ENCODE results near the gene SEC61G. TPM values are rescaled to one million over a fixed set of nuclear protein-coding genes. Genes with fewer than 3 reads are reported as not detected.

SEC61G gene
- total and polyA plus RNA-seq, 2 of the 4 experiments (the other 2 are of a cell fraction), result 387 to 685 TPM

DNA sequence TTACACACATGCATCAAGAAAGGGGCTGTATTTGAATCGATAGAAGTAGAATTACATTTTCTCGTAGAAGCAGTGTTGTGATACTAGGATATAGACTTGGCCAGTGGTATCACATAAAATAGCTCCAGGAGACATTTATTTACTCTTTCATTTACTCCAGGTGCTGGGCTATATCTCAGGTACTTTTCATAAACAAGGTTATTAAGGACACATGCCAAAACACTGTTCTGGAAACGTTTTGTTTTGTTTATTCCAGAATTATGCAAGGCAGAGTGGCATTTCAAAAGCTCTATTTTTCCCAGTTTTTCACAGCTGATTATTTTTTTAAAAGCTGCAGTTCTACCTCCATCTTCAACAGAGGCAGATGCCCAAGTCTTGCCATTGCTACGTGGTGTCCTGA, 37.8 kb upstream of the SEC61G start:
- Histone ChIP-seq H2BK20ac (ENCODE audit: low read depth, low read length) (no peak overlapping the region), H2BK120ac (ENCODE audit: low read depth, low read length) (peak overlapping the region; percentile 8; the same call in 1 of the 2 replicates), H3K27ac (ENCODE audit: insufficient read depth, low read length) (no peak overlapping the region), H4K5ac (ENCODE audit: low read depth, low read length) (no peak overlapping the region), H3K4me2 (ENCODE audit: low read depth, low read length) (no peak overlapping the region), H2AK9ac (replicated peaks; ENCODE audit: low read depth, low read length, poor library complexity) (no peak overlapping the region), H3K9ac (ENCODE audit: low read depth, low read length) (no peak overlapping the region), H3K36me3 (ENCODE audit: control insufficient read depth, insufficient read depth, low read length) (no peaks in the 10 kb centered on the region), H3K23ac (ENCODE audit: low read depth, low read length) (no peak overlapping the region), H3K18ac (ENCODE audit: low read depth, low read length) (peak overlapping the region; percentile 18; the same call in 1 of the 2 replicates), H2BK5ac (ENCODE audit: low read depth, low read length, poor library complexity, severe bottlenecking) (no peak overlapping the region), H4K91ac (ENCODE audit: insufficient read depth, low read depth, low read length) (no peak overlapping the region), H3K79me1 (ENCODE audit: low read depth in 1 of 2, low read length in 2 of 2) (no peaks in the 10 kb centered on the region), H3K27me3 (ENCODE audit: control insufficient read depth, insufficient read depth, low read length) (no peaks in the 10 kb centered on the region), H3K56ac (ENCODE audit: extremely low read depth, insufficient read depth, low read length) (no peak overlapping the region), H3K9me1 (ENCODE audit: insufficient read depth, low read length) (no peaks in the 10 kb centered on the region), H2BK15ac (ENCODE audit: low read depth, low read length) (0 out of 3 replicates have a peak overlapping the region, but pooled peaks have one; percentile 44), H4K20me1 (ENCODE audit: insufficient read depth, low read length) (no peaks in the 10 kb centered on the region), H3K4ac (ENCODE audit: low read depth, low read length) (peak overlapping the region; percentile 0; the same call in 1 of the 2 replicates), H2AK5ac (ENCODE audit: low read depth, low read length) (peak overlapping the region; percentile 23; the same call in 1 of the 2 replicates), H3K9me3 (ENCODE audit: control insufficient read depth, insufficient read depth, low read length) (no peaks in the 10 kb centered on the region), H3K14ac (replicated peaks; ENCODE audit: low read depth, low read length) (no peak overlapping the region), H2AFZ (replicated peaks; ENCODE audit: low read length, poor library complexity) (no peak overlapping the region), H4K8ac (ENCODE audit: low read depth in 2 of 2, low read length in 2 of 2) (no peak overlapping the region; a peak in 1 of 4 replicates), H3K4me3 (ENCODE audit: insufficient read depth, low read depth, low read length) (no peak overlapping the region), H3K4me1 (ENCODE audit: control insufficient read depth, insufficient read depth, low read length) (peaks cover 4% of the 10 kb centered on the region; the same call in 1 of the 2 replicates)
- dilution Hi-C loops (cut with HindIII; ENCODE audit: low sequenced_read_pairs, unreplicated experiment), result no loop called here
- no peak for TF ChIP-seq SMC3 (IDR thresholded peaks at IDR 0.05; ENCODE audit: low read depth, low read length)
- TF ChIP-seq USF2 (IDR thresholded peaks at IDR 0.05; ENCODE audit: low read depth, low read length), result no peak
- TF ChIP-seq MXI1 (IDR thresholded peaks at IDR 0.05; ENCODE audit: borderline replicate concordance, low read depth, low read length), result no peak
- no peak for TF ChIP-seq CTCF (conservative IDR thresholded peaks at IDR 0.05; ENCODE audit: low read depth, low read length)
- TF ChIP-seq POLR2A (IDR thresholded peaks at IDR 0.05; ENCODE audit: low read depth, low read length), result no peak
- TF ChIP-seq ELK1 (IDR thresholded peaks at IDR 0.05; ENCODE audit: borderline replicate concordance, low read depth, low read length), result no peak
- TF ChIP-seq RCOR1 (IDR thresholded peaks at IDR 0.05; ENCODE audit: insufficient replicate concordance, low read length), result no peak
- no peak for TF ChIP-seq CHD1 (IDR thresholded peaks at IDR 0.05; ENCODE audit: low read depth, low read length)
- TF ChIP-seq RFX5 (IDR thresholded peaks at IDR 0.05; ENCODE audit: low read depth, low read length), result no peak
- TF ChIP-seq FOS (IDR thresholded peaks at IDR 0.05; ENCODE audit: low read depth, low read length), result no peak
- no peak for TF ChIP-seq MAZ (IDR thresholded peaks at IDR 0.05; ENCODE audit: borderline replicate concordance, low read depth, low read length)
- WGBS, 2 experiments (ENCODE audit: extremely low coverage in 2 of 2, insufficient read length in 1 of 2), result no CpG with 5 or more reads among the region's 4 CpGs
- ChIA-PET POLR2A (ENCODE audit: unreplicated experiment) (no interaction called here), CTCF (interaction anchor here (0.9 to 1.6 kb wide), 2 partner anchors 8 to 295 kb away, joined by 3 to 6 read pairs; no protein-coding TSS in a partner anchor)
- intact Hi-C loops (cut with micrococcal nuclease), result no loop called here
- ATAC-seq (ENCODE audit: low read depth), result no peak
- no TSS peak for BruUV-seq (replicated peaks)
- DNase-seq, result no peak
- in situ Hi-C loops (cut with MboI; ENCODE audit: low sequenced_read_pairs), result loop anchor here (25.0 kb wide), 1 partner anchor 365 kb away; no protein-coding TSS in a partner anchor

Data from IMR-90 (cell line).